Activated CD4-positive, alpha-beta T cell treated with anti-CD3 and anti-CD28 coated beads, Interleukin-2, amount 10 ng/mL, durations not matched to agents 24 days and 14 days (primary cell): ENCODE measurements around the gene ANXA10. TPM values are rescaled to one million over a fixed set of nuclear protein-coding genes. Genes with fewer than 3 reads are reported as not detected.
"Not testable (repeated sequence)": the region's sequence is repeated elsewhere in the genome, so short reads cannot be mapped to it uniquely, and the experiment has no call there.

Experiments
- DNase-seq: peaks from one replicate; pipeline ENCODE4 v3.0.0; 2022
- H3K27ac Mint-ChIP-seq: one replicate; pipeline ENCODE4 v1.8.0; 2022; ENCODE audit warnings: mild to moderate bottlenecking, mixed read lengths
- H3K27me3 Mint-ChIP-seq: one replicate; pipeline ENCODE4 v1.8.0; 2022; ENCODE audit warnings: mixed read lengths
- H3K36me3 Mint-ChIP-seq: one replicate; pipeline ENCODE4 v1.8.0; 2022; ENCODE audit warnings: low read depth, mild to moderate bottlenecking, mixed read lengths
- H3K4me1 Mint-ChIP-seq: one replicate; pipeline ENCODE4 v1.8.0; 2021; ENCODE audit warnings: mixed read lengths
- H3K4me3 Mint-ChIP-seq: one replicate; pipeline ENCODE4 v1.8.0; 2022; ENCODE audit warnings: mild to moderate bottlenecking, moderate library complexity, mixed read lengths
- H3K9me3 Mint-ChIP-seq: one replicate; pipeline ENCODE4 v1.8.0; 2021; ENCODE audit warnings: mixed read lengths
- intact Hi-C: fragments of 100-400 bp; cut with micrococcal nuclease; formaldehyde crosslinking; loops from one replicate; pipeline ENCODE4 v1.15.1; 2023
- total RNA-seq: library from RNA; stranded (reverse); gene quantifications from 2 replicates; pipeline ENCODE4 v1.2.3, GENCODE V29; 2022

The ANXA10 gene
- total RNA-seq, 1 donor from 2014 or later: not detected

DNA sequence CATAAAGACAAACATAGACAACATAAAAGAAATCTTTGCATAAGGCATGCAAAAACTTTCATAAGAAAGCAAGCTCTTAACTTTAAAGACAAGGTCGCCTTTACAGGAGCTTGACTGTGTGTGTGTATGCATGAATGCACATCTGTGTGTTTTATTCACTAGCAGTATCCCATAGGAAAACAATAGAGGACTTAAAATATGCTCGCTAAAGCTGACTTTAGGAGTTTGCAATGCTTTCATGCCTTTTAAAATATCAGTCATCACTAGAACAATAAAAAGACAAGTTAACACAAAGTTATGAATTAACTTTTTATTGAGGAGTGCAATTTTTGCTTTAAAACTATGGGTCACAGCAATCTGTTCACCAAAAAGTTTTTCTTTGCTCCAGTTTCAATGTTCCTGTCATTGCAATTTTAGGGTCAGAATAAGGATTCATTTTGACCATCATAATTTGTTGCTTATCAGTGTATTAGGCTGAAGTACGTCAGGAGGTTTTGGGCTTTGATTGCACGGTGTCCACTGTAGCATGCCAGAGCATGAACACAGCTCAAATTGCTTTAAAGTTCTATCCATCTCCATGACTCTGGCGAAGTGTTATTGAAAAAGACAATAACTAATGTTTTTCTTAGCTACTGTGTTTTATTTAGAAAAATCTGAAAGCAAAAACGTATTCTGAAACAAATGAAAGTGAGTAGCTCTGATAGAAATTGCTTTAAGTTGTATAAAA, 36.9 kb downstream of the ANXA10 start:
- Mint-ChIP-seq H3K4me1 (no peaks in the 10 kb centered on the region), H3K9me3 (no peaks in the 10 kb centered on the region), H3K36me3 (no peaks in the 10 kb centered on the region), H3K4me3 (no peak overlapping the region), H3K27me3 (peaks cover 9% of the 10 kb centered on the region), H3K27ac (no peak overlapping the region)
- intact Hi-C loops: no loop called here
- DNase-seq: no peak

DNA sequence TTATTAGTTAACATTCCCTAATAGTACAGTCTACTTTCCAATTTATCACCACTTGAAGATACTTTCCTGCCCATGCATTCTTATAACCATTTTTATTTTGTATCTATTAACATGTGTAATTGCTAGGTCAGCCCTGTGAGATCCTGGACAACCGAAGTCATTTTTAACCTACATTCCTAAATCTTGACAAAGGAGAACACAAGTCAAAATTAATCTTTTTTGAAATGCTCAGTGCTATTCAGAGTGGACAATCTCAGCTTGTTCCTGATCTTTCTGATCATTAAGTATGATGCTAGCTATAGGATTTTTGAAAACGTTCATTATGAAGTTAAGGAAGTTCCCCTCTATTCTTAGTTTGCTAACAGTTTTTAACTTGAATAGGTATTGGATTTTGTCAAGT, 37.5 kb downstream of the ANXA10 start:
- Mint-ChIP-seq H3K27me3 (peaks cover 9% of the 10 kb centered on the region), H3K27ac (no peak overlapping the region), H3K4me1 (no peaks in the 10 kb centered on the region), H3K36me3 (no peaks in the 10 kb centered on the region), H3K9me3 (no peaks in the 10 kb centered on the region), H3K4me3 (no peak overlapping the region)
- intact Hi-C loops: no loop called here
- DNase-seq: no peak

DNA sequence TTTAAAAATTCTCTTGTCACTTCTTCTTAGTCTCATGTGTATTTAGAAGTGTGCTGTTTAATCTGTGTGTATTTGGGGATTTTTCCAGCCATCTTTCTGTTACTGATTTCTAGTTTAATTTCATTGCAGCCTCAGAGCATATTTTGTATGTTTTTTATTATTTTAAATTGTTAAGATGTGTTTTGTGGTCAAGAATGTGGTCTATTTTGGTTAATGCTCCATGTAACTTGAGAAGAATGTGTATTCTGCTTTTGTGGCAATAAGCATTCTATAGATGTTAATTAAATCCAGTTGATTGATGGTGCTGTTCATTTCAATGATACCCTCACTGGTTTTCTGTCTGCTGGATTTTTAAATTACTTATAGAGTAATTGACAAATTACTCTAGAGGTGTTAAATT, 38.9 kb downstream of the ANXA10 start:
- no peaks in the 10 kb centered on the region for H3K36me3 Mint-ChIP-seq
- H3K9me3 Mint-ChIP-seq: no peaks in the 10 kb centered on the region
- no peak for DNase-seq
- H3K27ac Mint-ChIP-seq: no peak overlapping the region
- peaks cover 9% of the 10 kb centered on the region for H3K27me3 Mint-ChIP-seq
- intact Hi-C loops: no loop called here
- no peaks in the 10 kb centered on the region for H3K4me1 Mint-ChIP-seq
- no peak overlapping the region for H3K4me3 Mint-ChIP-seq

DNA sequence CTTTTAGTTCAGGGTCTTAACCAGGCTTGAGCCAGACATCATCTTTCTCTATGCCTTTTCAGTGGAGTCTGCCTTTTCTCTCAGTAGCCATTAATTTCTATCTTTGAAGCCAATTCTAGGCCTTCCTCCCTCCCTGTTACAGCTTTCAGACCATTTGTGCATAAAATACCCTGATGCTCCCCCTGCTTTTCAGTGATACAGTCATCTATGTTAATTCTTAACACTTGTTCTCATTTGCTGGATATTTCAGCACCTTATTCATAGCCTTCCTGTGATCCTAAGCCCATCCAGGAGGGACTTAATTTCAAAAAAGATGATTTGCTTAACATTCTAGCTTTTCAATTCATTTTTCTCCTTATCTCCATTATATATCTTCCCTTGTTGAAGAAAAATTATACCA, 42.3 kb downstream of the ANXA10 start:
- Mint-ChIP-seq H3K9me3 (no peaks in the 10 kb centered on the region), H3K27me3 (peaks cover 5% of the 10 kb centered on the region), H3K27ac (no peak overlapping the region), H3K4me1 (no peaks in the 10 kb centered on the region), H3K4me3 (no peak overlapping the region), H3K36me3 (no peaks in the 10 kb centered on the region)
- no peak for DNase-seq
- intact Hi-C loops: no loop called here

DNA sequence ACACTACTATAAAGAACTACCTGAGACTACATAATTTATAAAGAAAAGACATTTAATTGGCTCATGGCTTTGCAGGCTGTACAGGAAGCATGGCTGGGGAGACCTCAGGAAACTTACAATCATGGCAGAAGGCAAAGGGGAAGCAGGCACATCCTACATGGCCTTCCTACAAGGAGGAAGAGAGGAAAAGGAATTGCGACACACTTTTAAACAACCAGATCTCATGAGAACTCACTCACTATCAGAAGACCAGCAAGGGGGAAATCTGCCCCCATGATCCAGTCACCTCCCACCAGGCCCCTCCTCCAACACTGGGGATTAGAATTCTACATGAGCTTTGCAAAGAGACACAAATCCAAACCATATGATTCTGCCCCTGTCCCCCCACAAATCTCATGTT, 43.5 kb downstream of the ANXA10 start:
- H3K36me3 Mint-ChIP-seq, DNase-seq, intact Hi-C loops, H3K9me3 Mint-ChIP-seq, H3K27me3 Mint-ChIP-seq, H3K27ac Mint-ChIP-seq, H3K4me3 Mint-ChIP-seq, H3K4me1 Mint-ChIP-seq: not testable (repeated sequence)

DNA sequence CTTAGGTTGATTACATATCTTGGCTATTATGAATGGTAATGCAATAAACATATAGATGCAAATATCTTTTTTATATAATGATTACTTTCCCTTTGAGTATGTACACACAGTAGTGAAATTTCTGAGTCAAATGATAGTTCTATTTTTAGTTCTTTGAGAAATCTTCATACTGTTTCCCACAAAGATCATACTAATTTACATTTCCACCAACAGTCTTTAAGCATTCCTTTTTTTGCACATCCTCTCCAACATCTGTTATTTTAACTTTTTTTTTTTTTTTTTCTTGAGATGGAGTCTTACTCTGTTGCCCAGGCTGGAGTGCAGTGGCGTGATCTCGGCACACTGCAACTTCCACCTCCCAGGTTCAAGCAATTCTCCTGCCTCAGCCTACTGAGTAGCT, 45.4 kb downstream of the ANXA10 start:
- H3K27me3 Mint-ChIP-seq, H3K4me1 Mint-ChIP-seq, H3K4me3 Mint-ChIP-seq, H3K9me3 Mint-ChIP-seq, DNase-seq, H3K27ac Mint-ChIP-seq, H3K36me3 Mint-ChIP-seq, intact Hi-C loops: not testable (repeated sequence)

DNA sequence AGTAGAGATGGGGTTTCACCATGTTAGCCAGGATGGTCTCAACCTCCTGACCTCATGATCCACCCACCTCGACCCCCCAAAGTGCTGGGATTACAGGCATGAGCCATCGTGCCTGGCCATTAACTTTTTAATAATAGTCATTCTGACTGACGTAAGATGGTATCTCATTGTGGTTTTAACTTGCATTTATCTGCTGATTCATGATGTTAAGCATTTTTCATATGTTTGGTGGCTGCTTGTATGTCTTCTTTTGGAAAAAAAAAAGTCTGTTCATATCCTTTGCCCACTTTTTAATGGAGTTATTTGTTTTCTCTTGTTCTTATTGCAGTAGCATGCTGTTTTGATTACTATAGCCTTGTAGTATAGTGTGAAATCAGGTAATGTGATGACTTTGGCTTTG, 45.8 kb downstream of the ANXA10 start:
- Mint-ChIP-seq H3K27me3 (no peaks in the 10 kb centered on the region), H3K36me3 (no peaks in the 10 kb centered on the region), H3K4me1 (no peaks in the 10 kb centered on the region), H3K27ac (no peak overlapping the region), H3K9me3 (no peaks in the 10 kb centered on the region), H3K4me3 (no peak overlapping the region)
- no peak for DNase-seq
- intact Hi-C loops: no loop called here

DNA sequence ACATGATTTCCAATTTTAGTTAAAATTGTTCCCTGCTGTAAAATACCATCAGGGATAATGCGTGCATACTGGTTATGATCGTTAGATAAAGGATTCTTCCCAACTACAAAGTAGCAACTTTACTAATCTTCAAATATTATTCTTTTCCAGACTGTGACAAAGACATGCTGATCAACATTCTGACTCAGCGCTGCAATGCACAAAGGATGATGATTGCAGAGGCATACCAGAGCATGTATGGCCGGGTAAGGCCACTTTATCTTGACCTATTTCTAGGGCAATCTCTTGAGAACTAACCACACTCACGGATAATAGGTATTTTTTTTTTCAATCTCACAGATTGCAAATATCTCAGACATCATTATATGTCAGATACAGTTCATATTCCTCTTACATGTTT, 47.0 kb downstream of the ANXA10 start:
- no peak overlapping the region for H3K27ac Mint-ChIP-seq
- DNase-seq: no peak
- H3K4me1 Mint-ChIP-seq: no peaks in the 10 kb centered on the region
- H3K36me3 Mint-ChIP-seq: no peaks in the 10 kb centered on the region
- no peak overlapping the region for H3K4me3 Mint-ChIP-seq
- intact Hi-C loops: no loop called here
- no peaks in the 10 kb centered on the region for H3K27me3 Mint-ChIP-seq
- no peaks in the 10 kb centered on the region for H3K9me3 Mint-ChIP-seq

DNA sequence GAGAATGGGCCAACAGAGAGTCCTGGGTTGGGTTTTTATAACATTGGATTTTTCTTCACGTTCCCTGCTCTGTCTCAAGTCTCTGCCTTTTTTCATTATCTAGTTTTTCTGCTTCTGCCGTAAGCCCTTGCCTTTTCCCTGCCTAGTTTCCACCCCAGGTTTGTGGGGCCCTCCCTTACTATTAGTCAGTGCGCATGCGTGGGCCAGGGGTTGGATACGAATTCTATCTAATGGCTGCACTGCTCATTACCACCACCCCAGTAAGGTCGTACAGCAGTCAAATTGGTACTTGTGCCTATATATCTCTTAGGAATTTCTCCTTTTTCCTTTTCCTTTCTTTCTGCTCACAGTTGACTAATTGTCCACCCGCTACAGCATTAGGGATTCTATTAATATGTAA, 49.4 kb downstream of the ANXA10 start:
- H3K27ac Mint-ChIP-seq: no peak overlapping the region
- DNase-seq: no peak
- intact Hi-C loops: no loop called here
- no peaks in the 10 kb centered on the region for H3K27me3 Mint-ChIP-seq
- no peaks in the 10 kb centered on the region for H3K36me3 Mint-ChIP-seq
- no peak overlapping the region for H3K4me3 Mint-ChIP-seq
- no peaks in the 10 kb centered on the region for H3K9me3 Mint-ChIP-seq
- no peaks in the 10 kb centered on the region for H3K4me1 Mint-ChIP-seq

DNA sequence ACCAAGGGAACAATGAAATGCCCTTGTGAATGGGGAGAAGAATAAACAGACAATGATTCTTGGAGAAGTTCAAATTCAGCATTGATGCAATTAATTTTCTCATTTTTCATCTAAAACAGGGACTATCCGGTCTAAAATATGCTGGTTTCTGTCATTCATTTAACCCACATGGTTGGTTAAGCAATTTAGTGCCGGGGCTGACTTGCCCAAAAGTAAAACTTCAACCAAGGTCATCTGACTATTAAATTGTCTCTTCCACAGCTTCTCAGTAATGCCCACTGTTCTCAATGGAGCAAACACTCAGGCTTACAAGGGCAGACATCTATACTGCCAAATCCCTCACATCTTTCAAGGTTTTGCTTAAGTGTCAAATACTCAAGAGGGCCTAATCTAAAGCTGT, 51.3 kb downstream of the ANXA10 start:
- intact Hi-C loops: no loop called here

DNA sequence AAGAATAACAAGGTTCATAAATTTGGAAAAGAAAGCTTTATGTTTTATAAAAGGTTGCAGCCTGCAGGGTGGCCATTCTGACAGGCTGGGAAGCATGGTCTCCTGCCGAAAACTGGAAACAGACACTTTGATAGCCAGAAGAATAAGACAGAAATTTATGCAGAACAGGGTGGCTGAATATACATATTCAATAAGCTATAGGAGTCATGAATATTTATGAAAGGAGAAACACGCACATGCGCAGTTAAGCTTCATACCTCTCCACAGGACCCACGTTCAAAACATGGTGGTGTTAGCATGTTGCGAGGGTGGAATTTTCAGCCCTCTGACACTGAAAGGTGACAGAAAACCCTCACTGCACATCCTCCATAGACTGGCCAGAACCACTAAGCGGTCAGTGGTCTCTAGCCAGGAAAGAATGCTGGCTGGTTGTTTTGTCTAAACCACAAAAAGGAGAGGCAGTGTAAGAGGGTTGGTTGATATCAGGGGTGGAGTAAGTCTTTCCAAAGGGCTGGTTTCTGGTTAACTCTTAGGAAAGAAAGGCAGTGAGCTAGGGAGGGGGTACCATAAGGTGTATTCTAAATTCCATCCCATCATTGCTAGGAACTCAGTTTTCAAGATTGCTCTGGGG, 58.2 kb downstream of the ANXA10 start:
- Mint-ChIP-seq H3K4me1 (peaks cover 4% of the 10 kb centered on the region), H3K27ac (no peak overlapping the region), H3K4me3 (no peak overlapping the region), H3K9me3 (no peaks in the 10 kb centered on the region), H3K36me3 (no peaks in the 10 kb centered on the region), H3K27me3 (peaks cover 10% of the 10 kb centered on the region)
- DNase-seq: no peak
- intact Hi-C loops: no loop called here

More for the DNA sequence above, 51.3 kb downstream of the ANXA10 start:
- Mint-ChIP-seq H3K9me3 (no peaks in the 10 kb centered on the region), H3K4me3 (no peak overlapping the region), H3K4me1 (no peaks in the 10 kb centered on the region), H3K27me3 (no peaks in the 10 kb centered on the region), H3K27ac (no peak overlapping the region), H3K36me3 (no peaks in the 10 kb centered on the region)
- DNase-seq: no peak

DNA sequence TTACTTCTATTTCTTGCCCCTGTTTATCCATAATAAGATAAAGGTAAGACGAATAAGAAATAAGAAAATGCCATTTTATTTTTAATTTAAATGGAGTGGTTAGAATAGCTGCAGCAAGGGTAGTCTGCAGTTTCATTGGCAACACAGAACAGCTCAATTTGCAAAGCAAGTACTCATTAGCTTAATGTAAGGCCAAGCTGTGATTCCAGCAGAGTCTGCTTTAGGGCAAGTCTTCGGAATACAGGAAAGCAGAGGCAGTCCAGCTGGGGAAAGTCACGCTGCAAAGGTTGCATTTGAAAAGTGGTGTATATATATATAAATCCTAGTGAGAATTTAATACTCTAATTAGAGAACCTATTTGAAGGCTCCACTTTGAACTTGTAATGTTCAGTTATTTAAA, 59.0 kb downstream of the ANXA10 start:
- H3K27ac Mint-ChIP-seq: no peak overlapping the region
- peaks cover 10% of the 10 kb centered on the region for H3K27me3 Mint-ChIP-seq
- no peak overlapping the region for H3K4me3 Mint-ChIP-seq
- no peak for DNase-seq
- intact Hi-C loops: no loop called here
- H3K4me1 Mint-ChIP-seq: peaks cover 4% of the 10 kb centered on the region
- no peaks in the 10 kb centered on the region for H3K36me3 Mint-ChIP-seq
- no peaks in the 10 kb centered on the region for H3K9me3 Mint-ChIP-seq

DNA sequence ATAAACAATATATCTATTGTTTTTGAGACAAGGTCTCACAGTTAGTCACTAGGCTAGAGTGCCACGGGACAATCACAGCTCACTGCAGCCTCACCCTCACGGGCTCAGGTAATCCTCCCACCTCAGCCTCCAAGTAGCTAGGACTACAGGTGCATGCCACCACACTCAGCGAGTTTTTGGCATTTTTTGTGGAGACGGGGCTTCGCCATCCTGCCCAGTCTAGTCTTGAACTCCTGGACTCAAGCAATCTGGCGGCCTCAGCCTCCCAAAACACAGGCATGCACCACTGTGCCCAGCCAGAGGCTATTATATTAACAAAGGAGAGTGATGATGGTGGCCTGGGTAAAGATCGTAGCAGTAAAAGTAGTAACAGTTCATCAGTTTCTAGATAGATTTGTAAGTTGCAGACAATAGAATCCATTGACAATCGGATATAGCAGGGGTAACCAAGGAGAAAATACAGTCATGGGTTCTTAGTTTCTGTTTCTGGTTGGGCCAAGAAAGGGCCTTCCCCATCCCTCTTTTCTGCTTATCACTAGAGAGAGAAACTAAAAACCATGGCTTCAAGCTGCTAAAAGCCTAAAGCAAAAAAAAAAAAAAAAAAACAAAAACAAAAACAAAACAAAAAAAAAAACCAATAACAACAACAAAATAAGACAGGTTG, 60.6 kb downstream of the ANXA10 start:
- no peaks in the 10 kb centered on the region for H3K36me3 Mint-ChIP-seq

DNA sequence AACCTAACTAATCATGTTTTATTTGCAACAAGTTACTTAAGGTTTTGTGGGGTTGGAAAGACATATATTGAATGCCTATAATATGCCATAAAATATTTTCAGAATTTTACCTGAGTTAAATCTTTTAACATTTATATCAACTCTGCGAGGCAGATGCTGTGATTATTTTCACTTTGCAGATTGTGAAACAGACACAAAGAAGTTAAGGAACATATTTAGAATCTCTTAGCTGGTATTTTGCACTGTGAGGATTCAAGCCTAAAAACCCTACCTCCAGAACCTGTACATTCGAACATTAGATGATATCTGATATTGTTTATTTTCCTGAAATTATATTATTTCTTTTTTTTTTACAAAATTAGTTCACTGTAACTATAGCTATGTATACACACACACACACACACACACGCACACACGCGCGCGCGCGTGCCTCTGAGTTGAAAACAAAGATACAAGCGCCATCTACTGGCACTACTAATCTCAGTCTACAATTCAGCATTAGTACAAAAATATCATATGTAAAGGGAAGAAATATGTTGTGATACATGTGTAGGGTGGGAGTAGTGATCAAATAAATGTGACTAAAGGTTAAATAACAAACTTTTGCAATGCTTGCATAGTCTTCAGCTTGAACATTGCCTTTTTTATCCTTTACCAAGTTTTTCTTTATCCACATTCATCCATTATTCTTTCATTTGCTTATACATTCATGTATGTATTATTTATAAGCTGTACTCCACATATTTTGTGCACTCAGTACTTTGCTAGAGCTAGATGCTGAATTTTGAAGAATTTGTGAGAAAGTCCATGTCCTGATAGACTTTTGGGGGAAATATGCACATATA, 61.5 kb downstream of the ANXA10 start:
- Mint-ChIP-seq H3K4me3 (peak overlapping the region; percentile 5), H3K36me3 (no peaks in the 10 kb centered on the region)
- intact Hi-C loops: loop anchor here (1.0 kb wide), 1 partner anchor 1133 kb away; no protein-coding TSS in a partner anchor

More for the DNA sequence above, 60.6 kb downstream of the ANXA10 start:
- no peak for DNase-seq
- Mint-ChIP-seq H3K4me3 (peak overlapping the region; percentile 5), H3K27me3 (peaks cover 10% of the 10 kb centered on the region), H3K9me3 (no peaks in the 10 kb centered on the region), H3K27ac (no peak overlapping the region), H3K4me1 (peaks cover 4% of the 10 kb centered on the region)
- intact Hi-C loops: no loop called here

More for the DNA sequence above, 61.5 kb downstream of the ANXA10 start:
- H3K4me1 Mint-ChIP-seq: peaks cover 4% of the 10 kb centered on the region
- H3K27me3 Mint-ChIP-seq: peaks cover 10% of the 10 kb centered on the region
- peak; percentile 85 for DNase-seq
- H3K9me3 Mint-ChIP-seq: no peaks in the 10 kb centered on the region
- no peak overlapping the region for H3K27ac Mint-ChIP-seq
